GM12872 (cell line): ENCODE results near the gene PSAP.

Source experiments
- CTCF ChIP-seq: IDR thresholded peaks from 3 replicates; pipeline ENCODE4 v1.5.1; 2011; ENCODE audit warnings: low read depth, mild to moderate bottlenecking, low read length, moderate library complexity; ENCODE audit not compliant: insufficient read depth

Gene PSAP

GRCh38 chr10:71860243-71861029 is 9.4 kb upstream of the PSAP start:
- no peak for TF ChIP-seq CTCF

- no peak for TF ChIP-seq CTCF
Observed at GRCh38 chr10:71857934-71858890, 7.2 kb upstream of the PSAP start.

- TF ChIP-seq CTCF = no peak
Observed at GRCh38 chr10:71856619-71857018, 5.6 kb upstream of the PSAP start.

- TF ChIP-seq CTCF = no peak
Observed at GRCh38 chr10:71854031-71854430, 3.0 kb upstream of the PSAP start.

GRCh38 chr10:71852355-71852937 is 1.4 kb upstream of the PSAP start:
- TF ChIP-seq CTCF = no peak

GRCh38 chr10:71850021-71850742 is 869 bp downstream of the PSAP start:
- TF ChIP-seq CTCF = no peak
